ENCODE measurements around the gene ADARB1.

ADARB1 gene

DNA sequence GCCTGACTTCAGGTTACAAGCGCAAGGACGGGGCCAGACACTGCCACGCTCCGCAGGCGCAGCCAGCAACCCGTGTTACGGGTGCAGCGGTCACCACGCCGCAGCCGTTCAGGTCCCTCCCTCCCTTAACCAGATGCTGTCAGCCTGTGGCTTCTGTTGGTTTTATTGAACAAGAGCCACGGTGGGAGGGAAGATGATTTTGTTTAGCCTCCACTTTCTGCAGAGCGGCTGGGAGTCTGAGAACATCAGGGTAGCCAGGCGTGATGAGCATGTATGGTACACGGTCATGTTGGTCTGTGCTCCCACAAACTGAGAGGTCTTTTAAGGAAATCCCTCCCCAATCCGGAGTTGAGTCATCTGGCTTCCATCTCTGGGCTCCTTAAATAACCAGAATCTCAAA is 18.5 kb upstream of the ADARB1 start:
- DNase-seq = peak; percentile 35

DNA sequence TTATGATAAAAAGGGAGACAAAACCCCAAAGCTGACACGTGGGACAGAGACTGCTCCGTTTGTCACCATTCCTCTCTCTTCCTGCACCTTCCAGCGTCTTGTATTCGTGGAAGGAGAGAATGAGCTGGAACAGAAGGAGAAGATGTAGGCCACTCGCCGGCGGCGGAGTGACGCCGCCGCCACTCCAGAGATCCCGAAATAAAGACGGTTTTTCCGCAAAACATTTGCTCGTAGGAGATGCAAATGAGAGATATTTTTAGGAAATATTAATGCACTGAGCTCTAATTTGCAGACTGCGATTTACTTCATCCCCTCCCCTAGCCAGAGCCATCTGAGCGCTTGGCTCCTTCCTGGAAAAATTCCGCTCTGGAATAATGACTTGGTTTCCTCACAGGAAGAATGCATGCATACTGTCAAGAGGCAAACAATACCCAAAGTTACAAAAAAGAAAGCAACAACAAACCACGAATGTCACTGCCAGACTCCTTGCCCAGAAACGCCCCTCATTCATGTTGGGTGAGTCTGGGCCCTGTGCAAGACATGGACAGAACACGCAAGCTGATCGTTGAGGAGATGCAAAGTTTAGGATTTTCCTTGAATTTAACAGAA is 18.0 kb upstream of the ADARB1 start:
- DNase-seq = no peak

DNA sequence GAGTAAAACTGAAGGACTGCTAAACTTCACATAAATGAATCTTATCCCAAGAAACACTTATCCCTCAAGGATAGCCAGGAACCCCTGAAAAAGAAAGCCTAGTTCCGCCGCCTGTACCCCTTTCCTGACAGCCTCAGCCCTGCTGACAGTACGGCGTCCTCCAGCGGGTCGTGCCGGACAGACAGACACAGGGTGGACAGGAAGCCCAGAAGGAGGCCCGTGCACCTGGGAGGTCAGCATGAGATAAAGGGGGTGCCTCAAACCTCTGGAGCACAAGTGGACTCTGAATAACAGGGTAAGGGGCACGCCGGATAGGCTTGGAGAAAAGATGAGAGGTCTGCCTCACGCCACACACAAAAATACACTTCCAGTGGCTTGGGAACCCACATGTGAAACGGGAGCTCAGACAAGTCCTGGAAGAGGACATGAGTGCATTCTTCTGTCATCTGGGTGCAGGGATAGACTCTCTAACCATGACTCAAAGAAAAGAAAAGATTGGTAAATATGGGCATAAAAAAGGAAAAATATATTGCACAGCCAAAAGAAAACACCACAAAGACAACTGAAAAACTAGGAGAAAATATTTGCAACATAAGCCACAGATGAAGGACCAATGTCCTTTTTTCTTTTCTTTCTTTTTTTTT is 17.3 kb upstream of the ADARB1 start:
- no peak for DNase-seq

DNA sequence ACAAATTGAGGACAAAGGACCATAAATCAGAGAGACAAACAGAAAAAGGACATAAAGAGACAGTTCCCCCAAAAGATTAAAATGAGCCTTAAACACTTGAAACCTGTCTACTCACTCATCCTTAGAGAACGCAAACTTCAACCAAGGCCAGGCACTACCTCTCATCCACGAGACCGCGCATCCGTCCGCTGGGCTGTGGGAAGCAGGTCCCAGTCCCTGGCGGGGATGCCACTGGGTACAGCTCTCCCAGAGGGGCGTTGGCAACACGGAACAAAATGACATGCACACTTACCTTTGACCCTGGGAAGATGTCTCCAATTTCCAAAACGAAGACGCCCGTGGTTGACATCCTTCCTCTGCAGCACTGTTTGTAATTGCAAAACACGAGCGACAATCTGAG is 16.5 kb upstream of the ADARB1 start:
- no peak for DNase-seq

DNA sequence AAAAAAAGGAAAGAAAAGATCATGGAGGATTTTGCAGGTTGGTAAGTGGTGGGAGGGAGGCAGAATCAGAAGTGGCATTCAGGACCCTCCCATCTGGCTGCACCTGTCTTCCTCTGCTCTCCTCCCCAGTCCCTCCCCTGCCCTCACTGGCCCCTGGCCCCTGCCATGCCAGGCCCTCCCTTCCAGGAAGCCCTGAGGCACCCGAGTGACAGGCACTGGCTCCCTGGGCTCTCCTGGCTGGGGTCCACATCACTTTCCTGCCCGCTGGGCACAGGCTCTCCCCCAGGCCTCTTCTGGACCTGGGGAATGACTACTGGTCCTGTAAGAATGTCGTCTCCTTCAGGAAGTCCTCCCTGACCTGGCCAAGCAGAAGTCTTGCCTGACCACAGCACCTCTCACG is 15.3 kb upstream of the ADARB1 start:
- no peak for DNase-seq

DNA sequence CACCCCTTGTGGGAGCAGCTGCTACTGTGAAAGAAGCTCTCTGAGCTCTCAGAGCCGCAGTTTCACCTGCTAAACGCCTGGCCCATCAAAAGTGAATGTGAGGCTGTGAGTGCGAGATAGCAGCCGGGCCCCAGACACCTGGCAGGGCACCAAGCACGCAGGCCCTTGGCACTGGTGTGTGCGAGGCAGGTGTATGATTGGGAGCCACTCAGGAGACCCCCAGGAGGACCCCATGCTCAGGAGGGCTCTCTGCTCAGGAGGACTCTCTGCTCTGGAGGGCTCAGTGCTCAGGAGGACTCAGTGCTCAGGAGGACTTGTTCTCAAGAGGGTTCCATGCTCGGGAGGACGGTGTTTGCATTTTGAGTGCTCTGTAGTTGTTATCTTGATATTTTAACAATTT is 14.3 kb upstream of the ADARB1 start:
- no peak for DNase-seq

DNA sequence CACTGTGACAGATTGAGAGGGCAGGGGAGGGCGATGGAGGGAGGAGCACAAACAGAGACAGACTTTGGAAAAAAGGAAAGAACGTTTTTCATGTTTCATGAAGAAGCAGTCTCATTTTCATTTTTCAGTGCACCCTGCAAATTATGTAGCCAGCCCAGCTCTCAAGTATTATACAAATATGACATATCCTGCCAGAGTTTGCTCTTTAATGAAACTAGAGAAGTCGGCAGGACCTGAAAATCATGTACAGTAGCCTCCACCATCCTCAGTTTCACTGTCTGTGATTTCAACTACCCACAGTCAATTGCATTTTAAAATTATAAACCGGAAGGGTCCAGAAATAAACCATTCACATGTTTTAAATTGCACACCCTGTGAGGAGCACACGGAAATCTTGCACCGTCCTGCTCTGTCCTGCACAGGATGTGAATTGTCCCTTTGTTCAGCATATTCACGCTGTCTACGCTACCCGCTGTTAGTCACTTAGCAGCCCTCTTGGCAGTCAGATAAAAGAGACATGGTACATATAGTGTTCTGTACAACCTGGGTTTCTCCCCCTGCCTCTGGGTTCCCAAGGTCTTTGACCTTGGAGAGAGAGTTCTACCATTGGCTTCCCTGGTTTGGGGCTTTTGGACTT is 13.6 kb upstream of the ADARB1 start:
- DNase-seq = no peak

DNA sequence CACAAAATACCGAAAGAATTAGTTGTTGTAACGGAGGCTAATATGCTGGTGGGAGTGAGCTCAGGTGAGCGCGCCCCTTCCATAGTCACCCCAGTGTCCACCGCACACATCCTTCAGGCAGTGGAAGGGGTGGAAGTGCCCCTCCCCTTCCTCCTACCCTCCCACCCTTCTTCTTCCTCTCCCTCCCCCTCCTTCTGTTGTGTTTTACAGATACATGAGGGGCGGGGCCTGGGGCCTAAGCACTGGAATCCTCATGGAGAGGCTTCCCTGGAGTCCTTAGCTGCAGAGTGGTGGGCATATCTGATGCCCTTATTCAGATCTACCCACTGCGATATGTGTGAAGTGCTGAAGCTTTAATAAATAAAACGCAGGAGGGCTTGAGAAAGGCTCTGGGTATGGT is 10.3 kb upstream of the ADARB1 start:
- DNase-seq = no peak

DNA sequence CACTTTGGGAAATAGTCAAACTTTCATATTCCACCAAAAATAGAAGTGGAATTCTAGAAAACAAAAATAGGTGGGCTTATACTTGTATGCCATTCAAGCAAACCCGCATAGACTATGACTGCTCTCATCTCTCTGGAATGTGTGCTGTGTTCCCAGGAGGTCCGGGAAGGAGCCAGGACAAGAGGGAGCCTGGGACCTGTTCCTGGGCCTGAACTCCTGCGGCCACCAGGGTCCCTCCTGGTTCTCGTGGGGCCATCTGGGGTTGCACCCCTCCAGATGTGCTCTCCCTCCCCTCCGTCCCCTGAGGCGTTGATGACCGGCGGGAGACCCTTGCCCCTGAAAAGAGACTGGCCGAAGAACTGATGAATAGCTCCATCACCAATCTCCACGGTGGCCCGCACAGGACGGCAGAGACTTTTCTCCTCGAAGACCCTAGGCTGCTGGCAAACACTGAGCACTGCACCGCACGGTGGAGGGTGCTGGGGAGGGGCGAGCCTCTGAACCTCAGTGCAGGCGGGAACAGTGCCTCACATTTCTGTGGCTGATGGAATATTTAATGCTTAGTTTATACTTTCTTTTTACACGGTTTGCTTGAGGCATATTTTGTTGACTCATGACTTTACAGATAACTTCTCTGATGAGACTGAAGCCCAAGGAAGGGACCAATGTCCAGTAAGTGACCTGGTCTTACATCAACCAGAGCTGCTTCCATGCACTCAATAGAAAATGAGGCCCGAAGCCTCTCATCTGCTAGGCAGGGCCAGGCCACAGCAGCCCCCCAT is 9.6 kb upstream of the ADARB1 start:
- no peak for DNase-seq

DNA sequence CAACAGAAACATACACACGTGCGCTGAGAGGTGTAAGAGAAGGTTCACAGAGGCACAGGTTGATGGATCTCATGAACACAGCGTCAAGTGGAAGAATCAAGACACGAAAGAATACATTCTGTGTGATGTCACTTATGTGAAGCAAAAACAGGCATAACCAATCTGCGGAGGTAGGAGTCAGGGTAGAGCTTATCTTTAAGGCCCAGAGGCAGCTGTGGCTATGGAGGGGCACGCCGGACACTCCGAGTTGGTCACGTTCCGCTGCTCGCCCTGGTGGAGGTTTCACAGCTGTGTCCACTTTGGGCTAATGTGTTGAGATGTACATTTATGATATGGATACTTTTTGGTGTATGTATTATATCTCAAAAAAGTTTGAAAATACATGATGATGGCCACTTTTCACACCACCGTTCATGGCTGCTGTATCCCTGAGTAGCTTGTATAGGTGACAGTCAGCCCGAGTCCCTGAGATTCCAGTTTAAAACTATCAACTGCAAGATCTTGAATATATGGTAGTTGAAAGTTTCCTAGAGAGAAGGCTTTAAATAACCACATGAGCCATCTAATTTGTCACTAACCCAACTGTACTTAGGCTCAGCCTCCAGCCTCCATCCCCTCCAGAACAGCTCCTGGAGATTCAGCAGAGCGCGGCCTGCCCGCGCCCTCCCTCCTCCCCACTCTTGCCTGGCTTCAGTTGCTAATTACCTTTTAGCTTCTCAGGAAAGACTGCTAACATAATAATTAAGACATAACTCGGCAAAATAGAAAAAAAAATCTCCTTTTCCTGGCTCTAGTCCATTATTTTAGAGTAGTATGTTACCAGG is 6.7 kb upstream of the ADARB1 start:
- DNase-seq = no peak

DNA sequence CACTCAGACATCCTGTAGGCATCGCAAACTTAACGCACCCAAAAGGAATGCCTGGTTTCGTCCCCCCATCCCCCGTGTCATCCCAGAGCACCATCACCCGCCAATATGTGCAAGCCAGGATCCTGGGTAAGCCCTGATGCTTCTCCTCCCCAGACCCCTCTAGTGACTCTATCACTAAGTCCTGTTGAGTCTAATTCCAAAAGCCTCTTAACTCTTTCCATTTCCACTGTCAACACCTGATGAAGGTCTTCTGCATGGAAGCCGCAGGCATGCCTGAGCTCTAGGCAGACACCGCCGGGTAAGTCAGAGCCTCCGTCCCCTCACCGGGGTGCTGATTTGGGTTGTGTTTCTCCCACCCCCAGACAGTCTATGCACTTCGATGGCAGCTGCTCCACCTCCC is 5.3 kb upstream of the ADARB1 start:
- DNase-seq = no peak

DNA sequence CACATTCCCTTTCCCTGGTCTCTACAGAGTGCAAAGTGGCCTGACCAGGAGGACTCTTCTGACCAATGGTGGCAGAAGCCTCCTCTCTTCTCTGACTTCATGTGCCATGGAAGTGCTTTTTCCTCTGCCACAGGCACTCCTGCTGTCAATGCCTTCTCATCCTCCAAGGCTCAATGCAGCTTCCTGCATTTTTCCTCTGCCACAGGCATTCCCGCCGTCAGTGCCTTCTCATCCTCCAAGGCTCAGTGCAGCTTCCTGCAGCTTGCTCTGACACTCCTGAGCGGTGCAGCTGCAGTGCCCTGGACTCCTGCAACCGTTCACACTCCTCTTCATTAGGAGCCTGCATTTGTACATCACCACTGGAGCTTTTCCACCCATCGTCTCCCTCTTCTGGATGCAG is 4.7 kb upstream of the ADARB1 start:
- DNase-seq = no peak

DNA sequence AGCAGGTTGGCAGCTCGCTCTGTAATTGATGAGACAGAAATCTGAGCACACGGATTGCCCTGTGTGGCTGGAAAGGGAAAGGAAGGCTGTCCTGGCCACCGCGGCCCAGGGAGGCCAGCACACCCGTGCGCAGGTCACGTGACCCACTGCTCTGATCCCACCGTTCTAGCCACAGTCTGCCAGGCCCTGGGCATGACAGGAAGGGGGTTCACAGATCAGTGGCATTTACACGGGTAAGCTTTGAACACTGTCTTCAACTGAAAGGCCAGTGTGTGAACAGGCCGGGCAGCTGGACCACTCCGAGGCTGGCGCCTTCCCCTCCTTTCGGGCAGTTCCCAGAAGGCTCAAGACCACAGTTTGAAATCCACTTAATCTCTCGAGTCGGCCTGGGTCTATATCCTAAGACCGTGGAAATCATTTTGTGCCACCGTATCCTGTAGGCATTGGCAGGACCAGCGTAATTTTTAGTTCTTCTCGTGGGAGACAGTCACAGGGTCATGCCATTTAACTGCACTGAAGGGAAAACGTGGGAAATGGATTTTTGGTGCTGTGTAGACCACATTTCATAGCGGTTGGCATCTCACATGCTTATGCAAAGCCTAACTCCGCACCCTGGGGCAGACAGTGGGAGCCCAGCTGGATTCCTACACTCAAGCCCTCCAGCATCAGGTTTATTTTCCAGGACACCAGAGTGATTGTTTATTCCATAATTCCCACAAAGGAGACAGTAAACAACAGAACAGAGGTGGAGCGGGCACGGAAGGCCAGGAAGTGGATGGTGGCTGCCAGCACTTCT is 3.1 kb upstream of the ADARB1 start:
- DNase-seq = no peak

DNA sequence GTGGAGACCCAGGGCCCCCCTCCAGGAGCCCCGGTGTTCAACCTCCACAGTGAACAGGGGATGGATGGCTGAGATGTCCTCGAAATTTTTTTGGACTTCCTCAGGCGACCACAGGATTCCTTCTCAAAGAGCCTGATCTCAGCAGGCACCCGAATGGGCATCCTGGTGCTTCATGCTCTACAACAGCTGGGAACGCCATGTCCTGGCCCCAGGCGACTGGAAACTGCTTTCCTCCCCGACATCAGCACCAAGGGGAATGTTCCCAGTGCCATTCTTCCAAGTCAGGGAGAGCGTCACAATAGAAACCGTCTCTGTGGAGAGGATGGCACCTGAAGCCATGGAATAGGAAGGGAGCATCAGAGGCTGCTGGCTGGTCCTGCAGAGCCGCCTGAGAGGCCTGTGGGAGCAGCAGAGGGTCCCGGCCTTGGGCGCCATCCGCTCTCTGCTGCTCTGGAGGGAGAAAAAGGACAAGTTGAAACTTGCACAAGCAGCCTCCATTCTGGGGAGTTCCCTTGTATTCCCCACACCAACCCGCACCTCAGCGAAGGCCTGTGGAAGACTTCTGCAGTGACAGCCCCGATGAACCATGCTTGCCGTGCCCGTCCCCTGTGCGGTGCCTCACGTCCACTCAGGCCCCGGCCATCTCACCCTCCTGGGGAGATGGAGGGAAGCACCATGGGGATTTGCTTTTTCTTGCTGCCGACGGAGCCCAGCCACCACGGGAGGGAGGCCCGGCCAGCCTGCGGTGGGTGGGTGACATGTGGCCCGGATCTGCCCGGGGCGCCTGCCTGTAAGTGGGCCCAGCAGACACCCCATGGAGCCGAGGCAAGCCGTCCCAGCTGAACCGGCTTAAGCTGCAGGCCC is 2.3 kb upstream of the ADARB1 start:
- DNase-seq = no peak

DNA sequence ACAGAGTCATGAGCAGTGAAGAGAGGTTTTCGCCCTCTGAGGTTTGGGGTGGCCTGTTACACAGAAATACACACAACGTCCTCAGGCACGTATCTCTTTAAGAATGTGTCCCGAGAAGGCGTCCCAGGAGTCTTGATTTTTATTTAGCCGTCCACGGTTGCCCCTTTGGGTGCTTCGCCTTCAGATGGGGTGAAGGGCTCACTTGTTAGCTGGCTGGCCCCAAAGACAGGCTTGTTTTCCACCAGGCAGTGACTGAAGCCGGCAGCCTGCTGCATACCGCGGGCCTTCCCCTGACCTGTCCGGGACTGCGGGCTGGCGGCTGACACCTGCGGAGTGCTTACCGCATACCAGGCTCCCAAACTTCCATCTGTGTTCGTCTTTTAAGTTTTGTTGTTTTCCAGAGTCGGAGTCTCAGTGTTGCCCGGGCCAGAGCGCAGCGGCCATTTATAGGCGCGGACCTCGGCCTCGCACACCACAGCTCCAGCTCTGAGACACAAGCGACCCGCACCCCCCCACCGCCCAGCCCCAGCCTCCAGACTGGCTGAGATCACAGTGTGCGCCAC is 1.6 kb upstream of the ADARB1 start:
- DNase-seq = no peak

DNA sequence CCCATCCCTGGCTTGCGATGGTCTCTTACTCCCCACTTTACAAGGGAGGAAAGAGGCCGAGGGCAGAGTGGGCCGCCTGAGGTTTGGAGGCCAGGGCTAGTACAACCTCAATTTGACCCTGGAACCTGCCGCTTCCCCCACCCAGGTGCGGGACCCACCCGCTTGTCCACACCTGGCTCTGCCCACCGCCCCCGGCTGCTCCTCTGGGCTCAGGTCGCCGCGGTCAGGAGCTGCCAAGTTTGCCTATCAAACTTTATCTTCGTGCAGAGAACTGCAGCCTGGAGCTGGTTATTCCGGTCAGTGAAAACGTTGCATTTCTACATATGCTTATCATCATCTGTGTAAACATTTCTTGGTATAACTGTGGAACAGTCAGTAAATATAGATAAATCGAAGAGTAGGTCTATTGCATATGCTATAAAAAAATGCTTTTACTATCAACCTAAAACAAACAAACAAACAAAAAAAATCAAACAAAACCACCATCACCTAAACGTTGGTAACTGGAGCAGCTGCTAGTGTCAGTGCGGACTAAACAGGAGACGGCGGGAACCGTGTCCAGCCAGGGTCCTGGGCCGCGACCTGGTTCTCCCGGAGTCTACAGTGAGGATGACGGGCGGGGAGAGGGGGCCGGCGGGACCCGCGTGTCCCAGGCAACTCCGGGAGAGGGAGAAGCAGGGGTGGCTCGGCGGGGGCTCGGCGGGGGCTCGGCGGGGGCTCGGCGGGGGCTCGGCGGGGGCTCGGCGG is 906 bp upstream of the ADARB1 start:
- no peak for DNase-seq

DNA sequence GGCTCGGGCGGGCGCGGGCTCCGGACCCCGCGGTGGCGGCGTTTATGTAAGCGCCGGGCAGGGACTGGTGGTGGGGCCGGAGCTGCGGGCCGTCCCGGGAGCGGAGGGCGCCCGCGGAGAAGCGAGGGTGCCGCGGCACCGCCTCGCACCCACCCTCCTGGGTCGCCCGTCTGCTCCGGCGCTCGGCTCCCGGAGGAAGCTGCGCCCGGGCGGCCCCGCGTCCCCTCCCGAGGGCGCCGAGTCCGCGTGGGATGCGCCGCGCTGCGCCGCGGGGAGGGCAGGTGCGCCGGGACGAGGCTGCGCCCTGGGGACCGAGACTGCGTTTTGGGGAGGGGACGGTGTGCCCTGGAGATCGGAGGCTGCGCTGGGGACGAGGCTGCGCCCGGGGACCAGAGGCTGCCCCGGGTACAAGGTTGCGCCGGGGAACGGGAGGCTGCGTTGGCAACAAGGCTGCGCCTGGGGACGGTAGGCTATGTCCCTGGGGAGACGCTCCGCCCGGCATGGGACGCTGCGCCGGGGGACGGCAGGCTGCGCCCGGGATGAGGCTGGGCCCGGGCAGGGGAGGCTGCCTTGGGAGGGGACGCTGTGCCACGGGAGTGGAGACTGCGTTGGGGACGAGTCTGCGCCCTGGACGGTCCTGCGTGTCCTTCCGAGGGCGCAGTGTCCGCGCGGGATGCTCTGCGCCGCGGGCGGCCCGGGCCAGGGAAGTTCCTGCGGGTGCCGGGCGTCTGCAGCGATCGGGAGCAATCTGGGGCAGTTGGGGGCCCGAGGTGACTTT is 627 bp downstream of the ADARB1 start:
- DNase-seq = peak; percentile 83

DNA sequence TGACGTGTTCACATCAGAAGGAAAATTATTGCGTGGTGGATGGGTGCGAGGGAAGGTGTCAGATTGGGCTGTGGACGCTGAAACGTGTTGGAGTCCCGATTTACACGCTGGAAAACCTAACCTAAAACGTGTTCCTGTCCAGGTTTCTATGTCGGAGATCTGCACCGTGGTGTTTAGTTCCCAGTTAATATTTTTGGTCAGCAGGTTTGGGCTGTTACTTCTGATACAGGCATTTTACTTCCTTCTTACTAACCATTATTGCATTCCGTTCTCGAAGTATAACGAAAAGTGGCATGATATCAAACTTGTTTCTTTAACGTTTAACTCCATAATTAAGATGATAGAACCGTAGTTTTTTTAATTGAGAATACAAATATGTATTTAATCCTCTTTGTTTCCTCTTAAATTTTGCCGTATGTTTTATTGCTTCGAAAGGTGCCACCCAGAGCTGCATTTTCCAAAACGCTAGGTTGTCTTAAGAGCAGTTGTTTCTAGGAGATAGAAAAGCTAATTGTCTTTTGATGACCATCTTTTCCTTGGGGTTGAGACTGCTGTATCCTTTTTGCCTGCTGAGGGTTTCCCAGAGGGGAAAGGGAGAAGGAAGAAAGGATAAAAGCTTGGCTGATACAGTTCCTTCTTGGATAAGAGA is 1.3 kb downstream of the ADARB1 start:
- DNase-seq = no peak

Data from right kidney (tissue), 1 donor.